ENCODE results near the gene ZNF175.

Gene ZNF175

GRCh38 chr19:51637362-51637978, 66.4 kb downstream of the ZNF175 start:
- no peak for DNase-seq

- DNase-seq: no peak
Observed at GRCh38 chr19:51639916-51640315, 68.8 kb downstream of the ZNF175 start.

GRCh38 chr19:51640386-51640785, 69.3 kb downstream of the ZNF175 start:
- no peak for DNase-seq

- no peak for DNase-seq
Observed at GRCh38 chr19:51641648-51642047, 70.6 kb downstream of the ZNF175 start.

All from NCI-H748 treated with DMSO at 0.1 percent for 48 hours (cell line).